PC-9 (cell line): ENCODE data around the gene SLC41A1. TPM values are rescaled to one million over a fixed set of nuclear protein-coding genes. Genes with fewer than 3 reads are reported as not detected.

ENCODE experiments used
- BruUV-seq: library from RNA; stranded (reverse); fragments of 400-500 nt; replicated peaks from 2 replicates; lab custom pipeline; 2021; lab: Mats Ljungman, UMichigan
- CTCF ChIA-PET: fragments of 300-600 bp; sonication (Branson Sonifier 250); formaldehyde crosslinking; loops from one replicate; lab custom pipeline; 2022; ENCODE audit warnings: antibody characterized with exemption; lab: Charles Lee
- POLR2A ChIA-PET: fragments of 300-600 bp; sonication (Branson Sonifier 250); formaldehyde crosslinking; loops from one replicate; lab custom pipeline; 2022; ENCODE audit warnings: antibody characterized with exemption; ENCODE audit not compliant: unreplicated experiment; lab: Charles Lee
- DNase-seq, 2 experiments: peaks; one replicate each; pipeline versions ENCODE4 v3.0.0 to v3.0.0-alpha.2; 2015 to 2022; ENCODE audit warnings: mixed read lengths in 1 of 2
- H2AFZ ChIP-seq: fragments of 200-600 bp; sonication (generic); 2 replicates; pipeline ENCODE4 v1.8.1; 2017; ENCODE audit warnings: antibody characterized with exemption
- H3F3A ChIP-seq: fragments of 200-600 bp; sonication (generic); 2 replicates; pipeline ENCODE4 v1.8.1; 2017; ENCODE audit warnings: antibody characterized with exemption, mild to moderate bottlenecking, low read depth; ENCODE audit not compliant: insufficient read depth
- H3K27ac ChIP-seq: fragments of 200-600 bp; sonication (generic); 2 replicates; pipeline ENCODE4 v1.6.1; 2016; ENCODE audit warnings: mixed run types
- H3K27me3 ChIP-seq: fragments of 200-600 bp; sonication (generic); 2 replicates; pipeline ENCODE4 v1.6.1; 2016; ENCODE audit warnings: low read depth, mixed run types; ENCODE audit not compliant: insufficient read depth
- H3K36me3 ChIP-seq: fragments of 200-600 bp; sonication (generic); 2 replicates; pipeline ENCODE4 v1.6.1; 2016; ENCODE audit warnings: low read depth, mixed run types
- H3K4me1 ChIP-seq: fragments of 200-600 bp; sonication (generic); replicated peaks from 2 replicates; pipeline ENCODE4 v1.6.1; 2016; ENCODE audit warnings: mixed run types; ENCODE audit not compliant: insufficient read depth
- H3K4me2 ChIP-seq: fragments of 200-600 bp; sonication (generic); 2 replicates; pipeline ENCODE4 v1.6.1; 2017; ENCODE audit warnings: mixed run types
- H3K4me3 ChIP-seq: fragments of 200-600 bp; sonication (generic); 2 replicates; pipeline ENCODE4 v1.6.1; 2016; ENCODE audit warnings: mixed run types
- H3K79me2 ChIP-seq: fragments of 200-600 bp; sonication (generic); 2 replicates; pipeline ENCODE4 v1.6.1; 2017; ENCODE audit warnings: low read depth, mixed run types
- H3K9me2 ChIP-seq: fragments of 200-600 bp; sonication (generic); 2 replicates; pipeline ENCODE4 v1.8.1; 2017; ENCODE audit warnings: mild to moderate bottlenecking; ENCODE audit not compliant: insufficient read depth
- H3K9me3 ChIP-seq: fragments of 200-600 bp; sonication (generic); 2 replicates; pipeline ENCODE4 v1.8.1; 2016; ENCODE audit warnings: low read depth; ENCODE audit not compliant: insufficient read depth
- H4K20me1 ChIP-seq: fragments of 200-600 bp; sonication (generic); 2 replicates; pipeline ENCODE4 v1.8.1; 2017; ENCODE audit not compliant: insufficient read depth
- CTCF ChIP-seq: fragments of 200-600 bp; sonication (generic); conservative IDR thresholded peaks from 2 replicates; pipeline ENCODE4 v1.6.1; 2017; ENCODE audit warnings: mixed run types, antibody characterized with exemption, mild to moderate bottlenecking, moderate library complexity
- EZH2 ChIP-seq: fragments of 200-600 bp; sonication (generic); IDR thresholded peaks from 2 replicates; pipeline ENCODE4 v1.8.0; 2017; ENCODE audit warnings: antibody characterized with exemption, low read depth
- intact Hi-C: fragments of 100-400 bp; cut with micrococcal nuclease; formaldehyde crosslinking; loops from one replicate; pipeline ENCODE4 v1.10.0; 2022; ENCODE audit not compliant: unreplicated experiment
- total RNA-seq: library from RNA; stranded (reverse); gene quantifications from 2 replicates; pipeline ENCODE4 v1.2.3, GENCODE V29; 2021

The SLC41A1 gene
- total RNA-seq, 1 experiment from 2014 or later = 34.5 TPM

GRCh38 chr1:205800427-205800826 lies 12.6 kb downstream of the SLC41A1 start:
- H2AFZ ChIP-seq = no peak overlapping the region
- no peak overlapping the region for H3K4me2 ChIP-seq
- H3K4me3 ChIP-seq = no peak overlapping the region
- no peak overlapping the region for H3K27ac ChIP-seq
- intact Hi-C loops = no loop called here
- no peaks in the 10 kb centered on the region; the same call in none of the 2 replicates for H4K20me1 ChIP-seq
- no peaks in the 10 kb centered on the region for H3K36me3 ChIP-seq
- H3K9me3 ChIP-seq = no peaks in the 10 kb centered on the region
- DNase-seq = no peak
- H3K4me1 ChIP-seq = no peaks in the 10 kb centered on the region
- H3K9me2 ChIP-seq = no peaks in the 10 kb centered on the region
- POLR2A ChIA-PET = no interaction called here
- H3K27me3 ChIP-seq = no peaks in the 10 kb centered on the region
- H3K79me2 ChIP-seq = 0 out of 2 replicates have a peak, but pooled peaks cover 3% of the 10 kb centered on the region
- BruUV-seq = no TSS peak
- TF ChIP-seq CTCF (no peak), EZH2 (no peak)
- H3F3A ChIP-seq = no peaks in the 10 kb centered on the region
- CTCF ChIA-PET = interaction anchor here (0.6 kb wide), 1 partner anchor 107 kb away, joined by 4 read pairs; no protein-coding TSS in a partner anchor

GRCh38 chr1:205798577-205798976 lies 14.4 kb downstream of the SLC41A1 start:
- intact Hi-C loops = no loop called here
- Histone ChIP-seq H3K79me2 (0 out of 2 replicates have a peak, but pooled peaks cover 3% of the 10 kb centered on the region), H3K36me3 (no peaks in the 10 kb centered on the region), H3K9me3 (no peaks in the 10 kb centered on the region), H3K27ac (no peak overlapping the region), H3K4me3 (no peak overlapping the region), H3K27me3 (no peaks in the 10 kb centered on the region), H2AFZ (no peak overlapping the region), H4K20me1 (no peaks in the 10 kb centered on the region; the same call in 1 of the 2 replicates), H3K4me1 (no peaks in the 10 kb centered on the region), H3K9me2 (no peaks in the 10 kb centered on the region), H3F3A (no peaks in the 10 kb centered on the region), H3K4me2 (no peak overlapping the region)
- BruUV-seq = no TSS peak
- DNase-seq = peak in 1 of 2 experiments; percentile 16
- ChIA-PET CTCF (no interaction called here), POLR2A (interaction anchor here (0.6 kb wide), 1 partner anchor 139 kb away, joined by 3 read pairs; no protein-coding TSS in a partner anchor)
- TF ChIP-seq EZH2 (no peak), CTCF (no peak)

GRCh38 chr1:205797168-205797567 lies 15.8 kb downstream of the SLC41A1 start:
- ChIA-PET POLR2A (no interaction called here), CTCF (no interaction called here)
- no peak for DNase-seq
- Histone ChIP-seq H3K4me1 (no peaks in the 10 kb centered on the region), H3F3A (0 out of 2 replicates have a peak, but pooled peaks cover 3% of the 10 kb centered on the region), H3K79me2 (no peaks in the 10 kb centered on the region), H3K4me2 (no peak overlapping the region), H3K9me2 (no peaks in the 10 kb centered on the region), H4K20me1 (no peaks in the 10 kb centered on the region; the same call in 1 of the 2 replicates), H3K27me3 (no peaks in the 10 kb centered on the region), H3K4me3 (no peak overlapping the region), H3K36me3 (no peaks in the 10 kb centered on the region), H2AFZ (no peak overlapping the region), H3K27ac (no peak overlapping the region), H3K9me3 (no peaks in the 10 kb centered on the region)
- no TSS peak for BruUV-seq
- TF ChIP-seq CTCF = no peak
- TF ChIP-seq EZH2 = no peak
- intact Hi-C loops = no loop called here
